Left colon (tissue), 2 donors: ENCODE data around the gene FAM78B. TPM values are rescaled to one million over a fixed set of nuclear protein-coding genes. Genes with fewer than 3 reads are reported as not detected.

Source experiments
- ATAC-seq: fragments of 200-7000 bp; cut with Tn5 transposase; one replicate; pipeline ENCODE4 v1.9.1; 2020; ENCODE audit warnings: mild to moderate bottlenecking, moderate library complexity
- DNase-seq, 2 donors: peaks; one replicate each; pipeline ENCODE4 v3.0.0-alpha.2; 2020
- intact Hi-C, 2 donors: fragments of 100-400 bp; cut with DNase I in 1 of 2; cut with micrococcal nuclease in 1 of 2; formaldehyde crosslinking; loops; one replicate each; pipeline versions ENCODE4 v1.11.2 to v1.14.0; 2022; cut with DNase I, micrococcal nuclease
- long read RNA-seq: library from polyadenylated mRNA; unstranded; transcript quantifications from one replicate; pipeline ENCODE4 v2.0.0, GENCODE V29; 2021
- total RNA-seq, 2 donors: library from RNA; stranded (reverse); fragmentation: NEBNext Ultra II Directional; extraction: Animal tissue kit (Norgen Biotek cat#: 25700); gene quantifications; one replicate each; pipeline ENCODE4 v1.2.1, GENCODE V29; 2021
- donor health status: DM: no; HTN: no; CAD: no.
- donor health status: DM: yes; HTN: yes; CAD: no.

FAM78B gene
- 1 to 10 TPM; 1.0 to 1.8 TPM for total RNA-seq
- long read RNA-seq, partial matches to known transcripts: 0 of 1 reads
- long read RNA-seq, other reads (novel, unspliced or antisense): 0 of 1 reads

GRCh38 chr1:166166698-166167571 lies at the start of gene FAM78B:
FAM78B (minus strand) TSS chr1:166167001; CDS start chr1:166166248, 753 bp downstream.
- ATAC-seq (peak; percentile 95), DNase-seq (peak; percentile 80 to 82)
- intact Hi-C loops: no loop called here

- ATAC-seq (no peak), DNase-seq (no peak)
- intact Hi-C loops: no loop called here
Measured at GRCh38 chr1:166202546-166202945, 35.7 kb upstream of the FAM78B start.

- DNase-seq: no peak
- intact Hi-C loops: no loop called here
- ATAC-seq: no peak
Measured at GRCh38 chr1:166200743-166201142, 33.9 kb upstream of the FAM78B start.

- ATAC-seq: no peak
- DNase-seq: no peak
- intact Hi-C loops: no loop called here
Measured at GRCh38 chr1:166197597-166197996, 30.8 kb upstream of the FAM78B start.

GRCh38 chr1:166197141-166197540 lies 30.3 kb upstream of the FAM78B start:
- ATAC-seq (no peak), DNase-seq (no peak)
- intact Hi-C loops: no loop called here

- no peak for DNase-seq
Measured at GRCh38 chr1:166193057-166193698, 26.4 kb upstream of the FAM78B start.

GRCh38 chr1:166190400-166190799 lies 23.6 kb upstream of the FAM78B start:
- ATAC-seq (no peak), DNase-seq (no peak)
- intact Hi-C loops: no loop called here

More at GRCh38 chr1:166193057-166193698, 26.4 kb upstream of the FAM78B start:
- intact Hi-C loops: no loop called here
- no peak for ATAC-seq

- DNase-seq (no peak), ATAC-seq (no peak)
- intact Hi-C loops: no loop called here
Measured at GRCh38 chr1:166189126-166189525, 22.3 kb upstream of the FAM78B start.

GRCh38 chr1:166185526-166185925 lies 18.7 kb upstream of the FAM78B start:
- DNase-seq: no peak
- no peak for ATAC-seq
- intact Hi-C loops: no loop called here

GRCh38 chr1:166184897-166185296 lies 18.1 kb upstream of the FAM78B start:
- DNase-seq: no peak
- intact Hi-C loops: no loop called here
- ATAC-seq: no peak

GRCh38 chr1:166184012-166184411 lies 17.2 kb upstream of the FAM78B start:
- no peak for ATAC-seq
- intact Hi-C loops: no loop called here

GRCh38 chr1:166182281-166182680 lies 15.5 kb upstream of the FAM78B start:
- DNase-seq: no peak
- intact Hi-C loops: no loop called here
- ATAC-seq: no peak

More at GRCh38 chr1:166184012-166184411, 17.2 kb upstream of the FAM78B start:
- no peak for DNase-seq

GRCh38 chr1:166176416-166176815 lies 9.6 kb upstream of the FAM78B start:
- no peak for ATAC-seq
- intact Hi-C loops: no loop called here
- no peak for DNase-seq

- intact Hi-C loops: no loop called here
- ATAC-seq (no peak), DNase-seq (no peak)
Measured at GRCh38 chr1:166175032-166175431, 8.2 kb upstream of the FAM78B start.

GRCh38 chr1:166174108-166174507 lies 7.3 kb upstream of the FAM78B start:
- DNase-seq (peak in 1 of 2 donors; percentile 18), ATAC-seq (no peak)
- intact Hi-C loops: no loop called here

GRCh38 chr1:166172106-166172505 lies 5.3 kb upstream of the FAM78B start:
- intact Hi-C loops: no loop called here
- peak; percentile 88 for ATAC-seq
- peak in 1 of 2 donors; percentile 42 for DNase-seq

- intact Hi-C loops: no loop called here
- DNase-seq (no peak), ATAC-seq (no peak)
Measured at GRCh38 chr1:166170726-166171125, 3.9 kb upstream of the FAM78B start.

GRCh38 chr1:166170075-166170474 lies 3.3 kb upstream of the FAM78B start:
- intact Hi-C loops: no loop called here
- DNase-seq: no peak
- ATAC-seq: no peak

- DNase-seq: no peak
- ATAC-seq: no peak
- intact Hi-C loops: no loop called here
Measured at GRCh38 chr1:166169182-166169581, 2.4 kb upstream of the FAM78B start.

GRCh38 chr1:166167572-166167925 lies 748 bp upstream of the FAM78B start:
- peak; percentile 43 for ATAC-seq
- DNase-seq: peak in 1 of 2 donors; percentile 9
- intact Hi-C loops: no loop called here
